GM20000 (cell line): Measurements from ENCODE around the gene HNRNPM.

Experiments used
- DNase-seq: peaks from one replicate; pipeline ENCODE4 v3.0.0; 2012; ENCODE audit warnings: low spot score
- CTCF ChIP-seq: IDR thresholded peaks from 2 replicates; pipeline ENCODE4 v1.5.1; 2012; ENCODE audit warnings: mild to moderate bottlenecking, control low read depth; ENCODE audit errors: extremely low read depth, missing control alignments

Gene HNRNPM

GRCh38 chr19:8488365-8488764, 43.6 kb downstream of the HNRNPM start:
- TF ChIP-seq CTCF, result no peak
- no peak for DNase-seq

DNA sequence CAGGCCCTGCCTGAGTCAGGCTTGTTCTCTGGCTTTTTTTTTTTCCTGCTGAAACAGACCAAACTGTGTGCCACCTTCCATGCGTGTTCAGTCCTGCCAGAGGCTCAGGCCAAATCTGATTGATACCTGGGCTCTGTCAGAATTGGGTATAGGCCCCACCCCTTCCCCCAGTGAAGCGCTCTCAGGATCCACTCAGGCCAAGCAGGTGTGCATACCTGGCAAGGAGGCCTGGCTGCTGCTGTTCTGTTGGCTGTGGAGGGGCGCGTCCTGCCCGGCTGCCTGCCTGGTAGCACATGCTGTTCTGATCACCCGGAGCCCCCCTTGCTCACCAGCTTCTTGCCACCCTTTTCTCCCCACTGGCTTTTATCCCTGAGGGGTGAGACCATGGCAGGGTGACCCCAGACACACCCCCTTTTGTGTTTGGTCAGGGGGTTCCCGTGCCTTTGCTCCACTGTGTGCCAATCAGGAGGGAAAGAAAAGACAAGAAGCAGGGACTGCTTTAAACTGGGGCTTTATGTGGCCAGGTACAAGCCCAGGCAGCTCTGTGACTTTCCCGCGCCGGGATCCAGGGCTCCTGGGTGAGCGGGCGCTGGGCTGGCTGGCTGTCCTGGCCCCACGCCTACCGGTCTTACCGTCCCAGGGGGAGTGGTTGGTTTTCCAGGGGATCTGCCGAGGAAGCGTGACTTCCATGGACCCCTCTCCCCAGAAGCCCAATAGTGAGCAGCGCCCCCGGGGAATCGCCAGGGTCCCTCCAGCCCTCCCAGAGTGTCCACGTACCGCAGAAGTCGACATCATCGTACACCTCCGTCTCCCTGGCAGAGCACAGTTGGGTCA, 45.0 kb downstream of the HNRNPM start:
- DNase-seq, result no peak

GRCh38 chr19:8490395-8490760, 45.6 kb downstream of the HNRNPM start:
- DNase-seq, result no peak
- TF ChIP-seq CTCF, result no peak

More for the DNA sequence above, 45.0 kb downstream of the HNRNPM start:
- TF ChIP-seq CTCF, result no peak

DNA sequence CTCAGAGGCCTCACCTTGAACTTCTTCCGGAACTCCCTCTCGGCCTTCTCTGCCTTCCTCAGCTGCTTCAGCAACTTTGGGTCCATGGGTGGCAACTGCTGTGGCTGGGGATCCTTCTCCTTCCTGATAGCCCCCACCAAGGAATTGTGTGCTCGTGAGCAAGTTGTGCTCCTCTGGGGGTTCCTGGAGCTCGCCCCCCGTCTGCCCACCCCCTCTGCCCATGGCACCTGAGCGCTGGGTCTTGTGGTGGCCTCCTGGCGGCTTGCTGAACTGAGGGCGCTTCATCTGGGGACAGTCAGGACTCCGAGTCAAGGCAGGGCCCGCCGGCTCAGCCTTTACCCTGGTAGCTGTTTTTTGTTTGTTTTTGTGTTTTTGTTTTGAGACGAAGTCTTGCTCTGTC, 46.1 kb downstream of the HNRNPM start:
- TF ChIP-seq CTCF, result no peak

DNA sequence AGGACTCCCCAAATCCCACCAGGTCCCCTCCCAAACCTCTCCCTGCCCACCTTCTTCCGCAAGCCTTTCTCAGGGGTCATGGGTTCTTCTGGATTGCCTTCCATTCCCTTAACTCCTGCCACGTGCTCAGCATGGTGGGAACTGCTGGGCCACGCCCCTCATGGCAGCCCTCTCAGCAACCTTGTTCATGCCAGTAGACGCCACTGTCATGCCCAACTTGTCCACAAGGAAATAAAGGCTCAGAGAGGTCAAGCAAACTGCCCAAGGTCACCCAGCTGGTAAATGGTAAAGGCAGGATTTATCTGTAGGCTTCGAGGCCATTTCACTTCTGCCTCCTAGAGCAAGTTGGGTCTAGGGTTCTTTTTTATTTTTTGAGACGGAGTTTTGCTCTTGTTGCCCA, 46.8 kb downstream of the HNRNPM start:
- no peak for DNase-seq
- no peak for TF ChIP-seq CTCF

More for the DNA sequence above, 46.1 kb downstream of the HNRNPM start:
- no peak for DNase-seq

DNA sequence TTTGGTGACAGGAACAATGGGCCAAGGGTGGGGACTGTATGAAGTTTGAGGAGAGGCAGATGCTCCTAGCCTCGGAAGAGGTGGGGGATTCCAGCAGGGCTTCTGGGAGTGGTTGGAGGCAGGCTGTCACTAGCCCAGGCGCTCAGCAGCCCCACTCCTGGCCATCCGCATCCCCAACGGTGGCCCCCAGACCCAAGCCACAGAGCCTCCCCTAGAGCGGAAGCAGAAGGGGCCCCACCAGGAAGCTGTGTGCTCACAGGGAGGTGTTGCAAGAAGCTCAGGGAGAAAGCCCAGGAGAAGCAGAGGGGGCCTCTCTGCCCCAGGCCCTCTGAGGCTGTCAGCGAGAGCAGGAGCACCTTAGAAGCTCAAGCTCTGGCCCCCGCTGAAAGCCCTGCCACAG, 49.4 kb downstream of the HNRNPM start:
- no peak for TF ChIP-seq CTCF
- DNase-seq, result no peak

GRCh38 chr19:8498295-8498694, 53.5 kb downstream of the HNRNPM start:
- TF ChIP-seq CTCF, result no peak
- no peak for DNase-seq
